CD14-positive monocyte (primary cell): ENCODE results near the gene ANXA1. TPM values are rescaled to one million over a fixed set of nuclear protein-coding genes. Genes with fewer than 3 reads are reported as not detected.
A peak's percentile ranks its signal among the peaks of the same experiment; 100 is the strongest.

Experiments
- DNase-seq, 3 donors: peaks; one replicate each; pipeline ENCODE4 v3.0.0-alpha.2; 2011 to 2022
- H2AFZ ChIP-seq: 2 replicates; pipeline ENCODE4 v1.6.0; 2012; ENCODE audit warnings: mild to moderate bottlenecking, low read depth, low read length, inconsistent platforms; ENCODE audit not compliant: insufficient read depth, poor library complexity, severe bottlenecking
- H3K27ac ChIP-seq, 2 donors: 1 replicate in 1 of 2; 2 replicates in 1 of 2; pipeline ENCODE4 v1.5.1; 2012 to 2013; ENCODE audit warnings: low read length in 2 of 2, control low read depth in 1 of 2, inconsistent platforms in 1 of 2, low read depth in 1 of 2, mild to moderate bottlenecking in 1 of 2
- H3K27me3 ChIP-seq, 2 donors: one replicate each; pipeline versions ENCODE4 v1.6.0 to v1.6.1; 2011 to 2013; ENCODE audit warnings: low read length in 2 of 2; ENCODE audit not compliant: control insufficient read depth in 2 of 2, insufficient read depth in 2 of 2
- H3K36me3 ChIP-seq, 2 donors: replicated peaks in 1 of 2; 1 replicate in 1 of 2; 2 replicates in 1 of 2; pipeline versions ENCODE4 v1.5.1 to v1.6.1; 2012 to 2013; ENCODE audit warnings: low read length in 2 of 2, control low read depth in 1 of 2, inconsistent platforms in 1 of 2, mild to moderate bottlenecking in 1 of 2; ENCODE audit not compliant: insufficient read depth in 2 of 2, control insufficient read depth in 1 of 2
- H3K4me1 ChIP-seq, 2 donors: 1 replicate in 1 of 2; 2 replicates in 1 of 2; pipeline versions ENCODE4 v1.5.1 to v1.6.1; 2012 to 2013; ENCODE audit warnings: low read length in 2 of 2, control low read depth in 1 of 2, inconsistent platforms in 1 of 2, mild to moderate bottlenecking in 1 of 2, moderate library complexity in 1 of 2; ENCODE audit not compliant: insufficient read depth in 2 of 2, control insufficient read depth in 1 of 2
- H3K4me2 ChIP-seq: replicated peaks from 2 replicates; pipeline ENCODE3; 2012; ENCODE audit warnings: low read length, moderate library complexity, mild to moderate bottlenecking; ENCODE audit not compliant: poor library complexity, severe bottlenecking; ENCODE audit errors: extremely low read depth
- H3K4me3 ChIP-seq, 3 experiments: fragments of 200-600 bp in 1 of 3; sonication (generic) in 1 of 3; replicated peaks in 1 of 3; 1 replicate in 2 of 3; 2 replicates in 1 of 3; pipeline ENCODE4 v1.5.1; 2011 to 2013; ENCODE audit warnings: low read length in 3 of 3, mild to moderate bottlenecking in 3 of 3, control low read depth in 2 of 3, low read depth in 2 of 3, inconsistent platforms in 1 of 3, moderate library complexity in 1 of 3
- H3K79me2 ChIP-seq: 2 replicates; pipeline ENCODE4 v1.6.0; 2012; ENCODE audit warnings: mild to moderate bottlenecking, control low read depth, inconsistent platforms, low read length, moderate library complexity; ENCODE audit not compliant: insufficient read depth
- H3K9ac ChIP-seq: 2 replicates; pipeline ENCODE4 v1.6.0; 2017; ENCODE audit warnings: low read length, mild to moderate bottlenecking; ENCODE audit not compliant: insufficient read depth, poor library complexity, severe bottlenecking
- H3K9me3 ChIP-seq, 2 donors: replicated peaks in 1 of 2; 1 replicate in 1 of 2; 2 replicates in 1 of 2; pipeline versions ENCODE4 v1.5.1 to v1.6.1; 2012 to 2013; ENCODE audit warnings: low read length in 2 of 2, control low read depth in 1 of 2; ENCODE audit not compliant: control insufficient read depth in 1 of 2, insufficient read depth in 1 of 2
- H4K20me1 ChIP-seq: 2 replicates; pipeline ENCODE4 v1.6.0; 2012; ENCODE audit warnings: mild to moderate bottlenecking, low read length, control low read depth, moderate library complexity; ENCODE audit not compliant: insufficient read depth
- H3K27ac Mint-ChIP-seq, 7 donors: one replicate each; pipeline ENCODE4 v1.8.0; 2020; ENCODE audit warnings: mild to moderate bottlenecking in 7 of 7, mixed read lengths in 7 of 7, moderate library complexity in 6 of 7, inconsistent platforms in 2 of 7
- H3K27me3 Mint-ChIP-seq, 3 donors: one replicate each; pipeline ENCODE4 v1.8.0; 2021 to 2022; ENCODE audit warnings: low read depth in 3 of 3, mild to moderate bottlenecking in 3 of 3, mixed read lengths in 3 of 3, moderate library complexity in 3 of 3, inconsistent platforms in 1 of 3
- H3K36me3 Mint-ChIP-seq, 2 donors: one replicate each; pipeline ENCODE4 v1.8.0; 2020; ENCODE audit warnings: mixed read lengths in 2 of 2, inconsistent platforms in 1 of 2, mild to moderate bottlenecking in 1 of 2
- H3K4me1 Mint-ChIP-seq: one replicate; pipeline ENCODE4 v1.8.0; 2020; ENCODE audit warnings: mild to moderate bottlenecking, mixed read lengths
- H3K4me3 Mint-ChIP-seq, 2 donors: one replicate each; pipeline ENCODE4 v1.8.0; 2020; ENCODE audit warnings: mild to moderate bottlenecking in 2 of 2, mixed read lengths in 2 of 2, moderate library complexity in 1 of 2
- H3K9me3 Mint-ChIP-seq, 7 donors: one replicate each; pipeline ENCODE4 v1.8.0; 2020 to 2022; ENCODE audit warnings: mixed read lengths in 7 of 7, mild to moderate bottlenecking in 6 of 7, moderate library complexity in 6 of 7, inconsistent platforms in 2 of 7
- CTCF ChIP-seq: fragments of 200-600 bp; IDR thresholded peaks from one replicate; pipeline ENCODE4 v1.8.0; 2022; ENCODE audit warnings: antibody characterized with exemption, mild to moderate bottlenecking
- WGBS: methylation state at CpG from one replicate; pipeline ENCODE4 v1.1.5; 2013; ENCODE audit warnings: missing lambda C conversion rate; ENCODE audit not compliant: insufficient coverage; 5-methylcytosine and 5-hydroxymethylcytosine counted together
- intact Hi-C, 2 donors: fragments of 100-400 bp; cut with micrococcal nuclease; formaldehyde crosslinking; loops; one replicate each; pipeline versions ENCODE4 v1.15.0 to v1.15.1; 2023
- polyA plus RNA-seq, 3 donors: library from polyadenylated mRNA; depleted of rRNA in 1 of 3; unstranded in 2 of 3; stranded (reverse) in 1 of 3; fragments of 300-500 nt in 2 of 3; fragments of >200 nt in 1 of 3; fragmentation: Illumina TruSeq in 2 of 3; gene quantifications; 1 replicate in 2 of 3; 2 replicates in 1 of 3; pipeline ENCODE4 v1.2.3, GENCODE V29; 2012 to 2021

The ANXA1 gene
- polyA plus RNA-seq, 3 donors = 992 to 1,546 (median 1,157) TPM

DNA sequence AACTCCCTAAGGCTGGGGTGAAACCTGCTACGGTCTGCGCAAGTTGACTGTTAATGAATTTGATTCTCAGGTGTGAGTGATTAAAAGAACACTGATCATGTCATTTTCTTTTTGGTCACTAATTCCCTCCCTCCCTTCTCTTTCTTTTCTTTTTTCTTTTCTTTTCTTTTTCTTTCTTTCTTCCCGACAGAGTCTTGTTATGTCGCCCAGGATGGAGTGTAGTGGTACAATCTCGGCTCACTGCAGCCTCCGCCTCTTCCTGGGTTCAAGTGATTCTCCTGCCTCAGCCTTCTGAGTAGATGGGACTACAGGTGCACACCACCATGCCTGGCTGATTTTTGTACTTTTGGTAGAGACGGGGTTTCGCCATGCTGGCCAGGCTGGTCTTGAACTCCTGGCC lies 2.6 kb downstream of the ANXA1 start:
- Histone ChIP-seq H3K4me3 (peak overlapping the region; percentile 58 to 100 (median 97)), H2AFZ (no peak overlapping the region), H3K4me2 (peak overlapping the region; percentile 89), H3K9ac (peak overlapping the region; percentile 73), H4K20me1 (peaks cover 72% of the 10 kb centered on the region), H3K36me3 (peaks cover 17 to 34% of the 10 kb centered on the region in 2 donors), H3K27me3 (no peaks in the 10 kb centered on the region), H3K27ac (peak overlapping the region; percentile 72 to 93), H3K79me2 (peaks cover 99% of the 10 kb centered on the region), H3K9me3 (no peaks in the 10 kb centered on the region), H3K4me1 (peaks cover 52 to 71% of the 10 kb centered on the region in 2 donors)
- Mint-ChIP-seq H3K4me1 (peaks cover 58% of the 10 kb centered on the region), H3K36me3 (peaks cover 32 to 46% of the 10 kb centered on the region in 2 donors), H3K4me3 (peak overlapping the region; percentile 83 to 96), H3K27ac (peak overlapping the region; percentile 91 to 97 (median 95)), H3K27me3 (no peaks in the 10 kb centered on the region), H3K9me3 (no peaks in the 10 kb centered on the region)
- no peak for DNase-seq
- WGBS = no CpG with 5 or more reads among the region's 8 CpGs
- intact Hi-C loops = no loop called here
- TF ChIP-seq CTCF = no peak

DNA sequence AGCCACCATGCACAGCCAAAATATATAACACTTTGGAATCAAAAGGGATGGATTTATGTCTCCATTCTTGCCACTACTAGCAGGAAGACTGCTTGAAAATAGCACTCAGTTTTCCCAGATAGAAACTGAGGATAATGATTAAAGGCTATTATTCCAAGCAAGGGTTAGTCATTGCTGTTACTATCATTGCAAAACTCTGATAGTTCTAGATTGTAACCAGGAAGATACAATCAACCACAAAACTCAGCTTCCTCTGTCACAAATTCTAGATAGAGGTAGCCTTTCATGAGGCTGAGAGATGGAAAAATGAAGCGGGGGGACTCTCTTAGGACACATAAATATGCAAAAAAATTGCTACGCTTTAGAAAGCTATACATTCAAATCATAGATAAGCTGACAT lies 3.1 kb downstream of the ANXA1 start:
- TF ChIP-seq CTCF = no peak
- H3K4me2 ChIP-seq = peak overlapping the region; percentile 89
- no peaks in the 10 kb centered on the region for H3K27me3 ChIP-seq
- Mint-ChIP-seq H3K9me3 (no peaks in the 10 kb centered on the region), H3K4me1 (peaks cover 54% of the 10 kb centered on the region), H3K27ac (peak overlapping the region; percentile 91 to 97 (median 95)), H3K4me3 (peak overlapping the region; percentile 83 to 96), H3K36me3 (peaks cover 35 to 51% of the 10 kb centered on the region in 2 donors), H3K27me3 (no peaks in the 10 kb centered on the region)
- H3K36me3 ChIP-seq = peaks cover 21 to 39% of the 10 kb centered on the region in 2 donors
- H4K20me1 ChIP-seq = peaks cover 77% of the 10 kb centered on the region
- H2AFZ ChIP-seq = no peak overlapping the region
- intact Hi-C loops = no loop called here
- H3K4me3 ChIP-seq = peak overlapping the region; percentile 58 to 100 (median 97)
- peak overlapping the region; percentile 72 to 93 for H3K27ac ChIP-seq
- DNase-seq = peak in 2 of 3 donors; percentile 52 to 76
- peaks cover 100% of the 10 kb centered on the region for H3K79me2 ChIP-seq
- no CpG with 5 or more reads among the region's 2 CpGs for WGBS
- no peaks in the 10 kb centered on the region for H3K9me3 ChIP-seq
- H3K4me1 ChIP-seq = peaks cover 51 to 66% of the 10 kb centered on the region in 2 donors
- H3K9ac ChIP-seq = peak overlapping the region; percentile 73
